Neural cell (in vitro differentiated cells): Measurements from ENCODE around the gene STYXL1. TPM values are rescaled to one million over a fixed set of nuclear protein-coding genes. Genes with fewer than 3 reads are reported as not detected.

Source experiments
- H2AFZ ChIP-seq: fragments of 200-600, 300-800 bp; sonication (generic), shearing (Covaris generic); 2 replicates; pipeline ENCODE4 v1.6.0; 2014; ENCODE audit warnings: low read depth, mild to moderate bottlenecking, antibody characterized with exemption, low read length, moderate library complexity
- H3F3A ChIP-seq: fragments of 200-600 bp; shearing (Covaris generic); 2 replicates; pipeline ENCODE4 v1.6.1; 2016; ENCODE audit warnings: mild to moderate bottlenecking, moderate library complexity, mixed read lengths, antibody characterized with exemption, low read length; ENCODE audit not compliant: insufficient read depth, poor library complexity, severe bottlenecking
- H3K27ac ChIP-seq: fragments of 200-600, 300-800 bp; sonication (generic), shearing (Covaris generic); 2 replicates; pipeline ENCODE4 v1.5.1; 2014; ENCODE audit warnings: mild to moderate bottlenecking, low read length, moderate library complexity
- H3K27me3 ChIP-seq: fragments of 300-800, 200-600 bp; sonication (generic), shearing (Covaris generic); 2 replicates; pipeline ENCODE4 v1.6.0; 2014; ENCODE audit warnings: mild to moderate bottlenecking, low read depth, low read length, moderate library complexity; ENCODE audit not compliant: insufficient read depth
- H3K36me3 ChIP-seq: fragments of 300-800, 200-600 bp; sonication (generic), shearing (Covaris generic); 2 replicates; pipeline ENCODE4 v1.5.1; 2014; ENCODE audit warnings: mild to moderate bottlenecking, antibody characterized with exemption, low read length, moderate library complexity; ENCODE audit not compliant: insufficient read depth
- H3K4me2 ChIP-seq: fragments of 300-800, 200-600 bp; sonication (generic), shearing (Covaris generic); 2 replicates; pipeline ENCODE4 v1.6.0; 2014; ENCODE audit warnings: mild to moderate bottlenecking, low read length
- H3K4me3 ChIP-seq: fragments of 300-800, 200-600 bp; sonication (generic), shearing (Covaris generic); 2 replicates; pipeline ENCODE4 v1.5.1; 2014; ENCODE audit warnings: mild to moderate bottlenecking, low read length, moderate library complexity
- H3K79me2 ChIP-seq: fragments of 200-600 bp; shearing (Covaris generic); replicated peaks from 2 replicates; pipeline ENCODE4 v1.6.0; 2014; ENCODE audit warnings: mild to moderate bottlenecking, low read length, moderate library complexity; ENCODE audit not compliant: insufficient read depth
- H3K9ac ChIP-seq: fragments of 300-800, 200-600 bp; sonication (generic), shearing (Covaris generic); 2 replicates; pipeline ENCODE4 v1.6.1; 2016; ENCODE audit warnings: mild to moderate bottlenecking, low read length, mixed read lengths
- H3K9me2 ChIP-seq: fragments of 200-600 bp; shearing (Covaris generic); 2 replicates; pipeline ENCODE4 v1.6.1; 2016; ENCODE audit warnings: mild to moderate bottlenecking, low read length, mixed read lengths; ENCODE audit not compliant: insufficient read depth
- H3K9me3 ChIP-seq: fragments of 200-600, 300-800 bp; sonication (generic), shearing (Covaris generic); 2 replicates; pipeline ENCODE4 v1.6.1; 2016; ENCODE audit warnings: mild to moderate bottlenecking, mixed run types, low read length, moderate library complexity, mixed read lengths
- H4K20me1 ChIP-seq: fragments of 200-600 bp; shearing (Covaris generic); 2 replicates; pipeline ENCODE4 v1.6.1; 2016; ENCODE audit warnings: mild to moderate bottlenecking, mixed run types; ENCODE audit not compliant: insufficient read depth
- CTCF ChIP-seq: fragments of 450-650 bp; IDR thresholded peaks from 2 replicates; pipeline ENCODE4 v1.5.1; 2014; ENCODE audit warnings: antibody characterized with exemption, mild to moderate bottlenecking, moderate library complexity; ENCODE audit not compliant: poor library complexity, severe bottlenecking
- EP300 ChIP-seq: fragments of 450-650 bp; conservative IDR thresholded peaks from 2 replicates; pipeline ENCODE4 v1.6.1; 2014; ENCODE audit warnings: antibody characterized with exemption, mild to moderate bottlenecking, moderate library complexity; ENCODE audit not compliant: poor library complexity, severe bottlenecking
- EZH2 ChIP-seq: fragments of 200-600, 300-800 bp; shearing (Covaris generic), sonication (generic); IDR thresholded peaks from 2 replicates; pipeline ENCODE4 v1.6.1; 2014; ENCODE audit warnings: antibody characterized with exemption, low read length, borderline replicate concordance, mild to moderate bottlenecking; ENCODE audit not compliant: insufficient read depth, poor library complexity, severe bottlenecking
- MXI1 ChIP-seq: fragments of 450-650 bp; conservative IDR thresholded peaks from 2 replicates; pipeline ENCODE4 v1.6.1; 2014; ENCODE audit warnings: antibody characterized with exemption, mild to moderate bottlenecking; ENCODE audit not compliant: poor library complexity, severe bottlenecking
- POLR2AphosphoS5 ChIP-seq: IDR thresholded peaks from 2 replicates; pipeline ENCODE4 v1.6.1; 2012
- RAD21 ChIP-seq: fragments of 450-650 bp; conservative IDR thresholded peaks from 2 replicates; pipeline ENCODE4 v1.6.1; 2014; ENCODE audit warnings: antibody characterized with exemption, mild to moderate bottlenecking, moderate library complexity
- REST ChIP-seq: IDR thresholded peaks from 2 replicates; pipeline ENCODE4 v1.6.1; 2012; ENCODE audit warnings: borderline replicate concordance
- SMC3 ChIP-seq: fragments of 450-650 bp; conservative IDR thresholded peaks from 2 replicates; pipeline ENCODE4 v1.6.1; 2014; ENCODE audit warnings: antibody characterized with exemption, mild to moderate bottlenecking, moderate library complexity; ENCODE audit not compliant: poor library complexity
- TAF1 ChIP-seq: IDR thresholded peaks from 2 replicates; pipeline ENCODE4 v1.6.1; 2012; ENCODE audit warnings: low read depth
- polyA plus RNA-seq: library from polyadenylated mRNA; depleted of rRNA; stranded (reverse); fragments of >200 nt; gene quantifications from 2 replicates; pipeline ENCODE4 v1.2.3, GENCODE V29; 2014

The STYXL1 gene
- polyA plus RNA-seq, 1 donor from 2014 or later = 59.9 TPM

DNA sequence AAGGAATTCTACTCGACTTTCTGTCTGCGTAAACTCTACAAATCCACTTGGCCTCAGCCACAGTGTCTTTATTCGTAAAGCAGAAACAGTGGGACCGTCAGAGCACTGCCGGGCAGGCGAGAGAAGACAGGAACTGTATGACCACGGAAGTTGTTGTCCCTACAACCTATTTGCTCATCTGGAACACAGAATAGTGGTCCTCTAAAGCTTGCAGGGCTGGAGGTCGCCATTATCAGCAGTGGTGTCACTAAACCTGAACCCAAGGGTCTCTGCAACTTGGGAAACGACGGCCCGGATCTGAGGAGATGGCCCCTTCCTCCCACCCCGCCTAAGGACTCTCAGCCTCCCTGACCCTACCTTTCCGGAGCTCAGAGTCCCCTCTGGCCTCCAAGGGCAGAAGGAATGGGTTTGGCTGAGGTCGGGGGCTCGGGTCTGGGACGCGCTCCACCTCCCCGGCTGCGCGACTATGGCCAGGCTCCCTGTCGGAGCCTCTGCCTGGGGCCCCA, 442 bp downstream of the STYXL1 start:
- no peaks in the 10 kb centered on the region for H3F3A ChIP-seq
- H3K4me3 ChIP-seq = peak overlapping the region; percentile 98
- H3K36me3 ChIP-seq = no peaks in the 10 kb centered on the region
- peak overlapping the region; percentile 83 for H3K27ac ChIP-seq
- H3K9me2 ChIP-seq = no peaks in the 10 kb centered on the region
- H3K79me2 ChIP-seq = peaks cover 42% of the 10 kb centered on the region
- no peaks in the 10 kb centered on the region for H4K20me1 ChIP-seq
- peak overlapping the region; percentile 97 for H3K9ac ChIP-seq
- no peaks in the 10 kb centered on the region for H3K27me3 ChIP-seq
- no peaks in the 10 kb centered on the region for H3K9me3 ChIP-seq
- TF ChIP-seq MXI1 (no peak), EP300 (no peak), RAD21 (no peak), POLR2AphosphoS5 (no peak), TAF1 (no peak), EZH2 (no peak), REST (no peak), CTCF (no peak), SMC3 (no peak)
- peak overlapping the region; percentile 73 for H3K4me2 ChIP-seq
- peak overlapping the region; percentile 89 for H2AFZ ChIP-seq

GRCh38 chr7:76044375-76044865, 3.4 kb downstream of the STYXL1 start:
- H3K9ac ChIP-seq = no peak overlapping the region
- no peaks in the 10 kb centered on the region for H3K27me3 ChIP-seq
- H3F3A ChIP-seq = no peaks in the 10 kb centered on the region
- peaks cover 29% of the 10 kb centered on the region for H3K79me2 ChIP-seq
- TF ChIP-seq RAD21 = no peak
- no peak for TF ChIP-seq SMC3
- TF ChIP-seq CTCF = no peak
- no peak for TF ChIP-seq EP300
- no peak for TF ChIP-seq EZH2
- TF ChIP-seq REST = no peak
- TF ChIP-seq POLR2AphosphoS5 = no peak
- TF ChIP-seq TAF1 = no peak
- TF ChIP-seq MXI1 = no peak
- no peak overlapping the region for H3K4me3 ChIP-seq
- H3K36me3 ChIP-seq = no peaks in the 10 kb centered on the region
- no peaks in the 10 kb centered on the region for H4K20me1 ChIP-seq
- H3K4me2 ChIP-seq = no peak overlapping the region
- H2AFZ ChIP-seq = no peak overlapping the region
- no peak overlapping the region for H3K27ac ChIP-seq
- no peaks in the 10 kb centered on the region for H3K9me3 ChIP-seq
- no peaks in the 10 kb centered on the region for H3K9me2 ChIP-seq
